D341Med (cell line): ENCODE results near the gene FBXO47.
A peak's percentile ranks its signal among the peaks of the same experiment; 100 is the strongest.

Experiments used
- DNase-seq: peaks from one replicate; pipeline ENCODE4 v3.0.0; 2012; ENCODE audit warnings: low spot score

FBXO47 gene, protein sequence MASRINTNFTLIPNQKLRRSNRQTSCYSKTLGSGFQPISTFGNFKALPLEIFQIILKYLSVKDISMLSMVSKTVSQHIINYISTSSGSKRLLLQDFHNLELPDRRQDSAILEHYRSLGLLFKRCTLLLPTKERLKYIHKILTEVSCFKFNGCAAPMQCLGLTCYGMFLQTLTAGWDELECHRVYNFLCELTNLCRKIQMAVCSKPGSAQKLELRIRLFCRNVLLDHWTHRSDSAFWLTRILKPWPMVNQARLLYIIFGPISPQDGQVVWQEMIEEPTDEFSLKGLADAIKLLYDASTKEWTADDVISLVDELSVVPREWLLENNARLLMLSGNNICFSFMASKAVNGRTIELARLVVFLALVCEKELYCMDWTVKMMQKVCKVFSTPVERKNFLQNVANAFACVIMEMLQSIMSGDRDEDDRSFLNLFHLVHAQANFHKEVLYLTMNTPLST

GRCh38 chr17:38967290-38967738, at the start of gene FBXO47:
TSS of gene FBXO47 (minus strand) at chr17:38967403. CDS start at chr17:38963025, 4,378 bp downstream.
- peak; percentile 41 for DNase-seq

DNA sequence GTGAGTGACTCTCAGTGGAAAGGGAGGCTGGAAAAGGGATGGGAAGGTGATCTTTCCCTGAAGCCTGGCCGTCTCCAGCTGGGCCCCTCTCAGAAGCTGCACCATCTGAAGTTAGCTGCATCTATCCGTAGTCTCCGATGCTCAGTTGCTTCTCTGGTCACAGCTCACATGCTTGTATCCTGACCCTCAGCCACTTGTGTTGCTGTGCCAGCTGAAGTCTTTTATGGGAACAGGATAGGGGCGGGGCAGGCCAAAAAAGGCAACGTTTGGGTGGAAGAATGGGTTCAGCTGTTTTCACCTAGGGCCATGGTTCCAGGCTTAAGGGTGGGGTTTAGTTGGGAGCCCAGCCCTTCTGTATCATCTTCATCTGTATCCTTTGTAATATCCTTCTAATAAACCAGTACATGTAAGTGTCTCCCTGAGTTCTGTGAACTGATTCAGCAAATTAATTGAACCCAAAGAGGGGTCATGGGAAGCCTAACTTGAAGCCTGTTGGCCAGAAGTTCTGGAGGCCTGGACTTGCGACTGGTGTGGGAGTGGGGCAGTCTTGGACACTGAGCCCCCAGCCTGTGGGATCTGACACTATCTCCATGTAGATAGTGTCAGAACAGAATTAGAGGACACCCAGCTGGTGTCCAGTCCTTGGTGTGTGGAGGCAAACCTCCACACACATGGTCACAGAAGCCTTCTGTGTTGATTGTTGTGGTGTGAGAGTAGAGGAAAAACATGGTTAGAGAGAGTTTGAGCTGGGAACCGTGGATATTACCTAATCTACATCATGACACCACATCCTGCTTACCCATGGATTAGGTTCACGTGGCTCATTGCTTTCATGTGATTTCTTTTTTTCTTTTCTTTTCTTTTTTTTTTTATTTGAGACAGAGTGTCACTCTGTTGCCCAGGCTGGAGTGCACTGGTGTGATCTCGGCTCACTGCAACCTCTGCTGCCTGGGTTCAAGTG, 49.3 kb upstream of the FBXO47 start:
- DNase-seq = no peak

DNA sequence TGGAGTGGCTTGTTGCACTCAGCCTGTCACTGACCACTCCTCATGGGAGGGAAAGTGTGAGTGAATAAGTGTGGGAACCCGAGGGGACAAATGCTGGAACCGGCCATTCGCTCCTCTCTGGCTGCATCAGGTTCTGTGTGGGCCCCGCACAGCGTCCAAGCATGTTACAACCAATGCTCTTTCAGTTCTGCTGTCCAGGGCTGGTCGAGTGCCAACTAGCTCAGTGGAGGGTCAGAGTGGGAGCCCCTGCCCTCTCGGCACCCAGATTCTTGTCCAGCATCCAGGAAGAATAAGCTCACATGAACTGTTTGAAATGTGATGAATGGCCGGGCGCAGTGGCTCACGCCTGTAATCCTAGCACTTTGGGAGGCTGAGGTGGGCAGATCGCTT, 48.3 kb upstream of the FBXO47 start:
- no peak for DNase-seq

- DNase-seq = no peak
Observed at GRCh38 chr17:39014795-39015545, 47.8 kb upstream of the FBXO47 start.

DNA sequence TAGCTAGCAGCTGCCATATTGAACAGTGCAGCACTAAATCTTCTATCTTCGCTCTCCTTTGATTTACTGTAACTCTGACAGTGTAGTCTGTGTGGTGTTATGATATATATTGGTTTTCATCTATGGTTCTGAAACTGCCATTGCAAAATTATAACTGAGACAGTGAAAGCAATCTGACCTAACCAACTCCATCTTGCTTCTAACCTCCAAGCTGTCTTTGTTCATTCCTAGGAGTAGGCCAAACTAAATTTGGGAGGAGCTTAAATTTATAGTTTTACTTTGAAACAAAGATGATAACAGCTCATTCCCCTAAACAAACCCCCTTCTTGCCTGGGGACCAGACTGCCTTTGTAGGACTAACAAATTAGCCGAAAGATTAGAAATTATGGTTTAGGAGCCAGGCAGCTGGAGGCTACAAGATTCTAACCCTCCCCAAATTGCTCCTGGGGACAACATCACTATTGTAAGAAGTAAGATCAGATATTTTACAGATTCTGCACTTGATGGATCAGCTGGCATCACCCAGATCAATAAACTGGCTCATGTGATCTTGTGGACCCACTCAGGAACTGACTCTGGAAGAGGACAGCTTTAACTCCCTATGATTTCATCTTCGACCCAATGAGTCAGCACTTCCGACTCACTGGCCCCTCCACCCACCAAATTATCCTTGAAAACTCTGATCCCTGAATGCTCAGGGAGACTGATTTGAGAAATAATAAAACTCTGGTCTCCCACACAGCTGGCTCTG, 47.0 kb upstream of the FBXO47 start:
- no peak for DNase-seq

DNA sequence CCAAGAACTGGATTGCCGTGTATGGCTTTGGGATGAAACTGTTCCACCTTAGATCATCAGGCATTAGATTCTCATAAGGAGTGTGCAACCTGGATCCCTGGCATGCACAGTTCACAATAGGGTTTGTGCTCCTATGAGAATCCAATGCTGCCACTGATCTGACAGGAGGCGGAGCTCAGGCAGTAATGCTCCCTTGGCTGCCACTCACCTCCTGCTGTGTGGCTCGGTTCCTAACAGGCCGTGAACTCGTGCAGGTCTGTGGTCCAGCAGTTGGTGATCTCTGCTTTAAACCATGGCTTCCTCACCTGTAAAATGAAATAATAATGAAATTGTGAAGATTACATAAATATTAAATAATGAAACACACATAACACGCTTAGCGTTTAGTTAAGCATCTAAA, 45.5 kb upstream of the FBXO47 start:
- DNase-seq = no peak

- DNase-seq = no peak
Observed at GRCh38 chr17:39011907-39012468, 44.8 kb upstream of the FBXO47 start.

GRCh38 chr17:39009581-39010001, 42.4 kb upstream of the FBXO47 start:
- DNase-seq = no peak

GRCh38 chr17:39008633-39009032, 41.4 kb upstream of the FBXO47 start:
- DNase-seq = no peak

- DNase-seq = no peak
Observed at GRCh38 chr17:39002991-39003715, 36.0 kb upstream of the FBXO47 start.

GRCh38 chr17:39001703-39002637, 34.8 kb upstream of the FBXO47 start:
- DNase-seq = no peak

GRCh38 chr17:39000021-39000601, 32.9 kb upstream of the FBXO47 start:
- no peak for DNase-seq

DNA sequence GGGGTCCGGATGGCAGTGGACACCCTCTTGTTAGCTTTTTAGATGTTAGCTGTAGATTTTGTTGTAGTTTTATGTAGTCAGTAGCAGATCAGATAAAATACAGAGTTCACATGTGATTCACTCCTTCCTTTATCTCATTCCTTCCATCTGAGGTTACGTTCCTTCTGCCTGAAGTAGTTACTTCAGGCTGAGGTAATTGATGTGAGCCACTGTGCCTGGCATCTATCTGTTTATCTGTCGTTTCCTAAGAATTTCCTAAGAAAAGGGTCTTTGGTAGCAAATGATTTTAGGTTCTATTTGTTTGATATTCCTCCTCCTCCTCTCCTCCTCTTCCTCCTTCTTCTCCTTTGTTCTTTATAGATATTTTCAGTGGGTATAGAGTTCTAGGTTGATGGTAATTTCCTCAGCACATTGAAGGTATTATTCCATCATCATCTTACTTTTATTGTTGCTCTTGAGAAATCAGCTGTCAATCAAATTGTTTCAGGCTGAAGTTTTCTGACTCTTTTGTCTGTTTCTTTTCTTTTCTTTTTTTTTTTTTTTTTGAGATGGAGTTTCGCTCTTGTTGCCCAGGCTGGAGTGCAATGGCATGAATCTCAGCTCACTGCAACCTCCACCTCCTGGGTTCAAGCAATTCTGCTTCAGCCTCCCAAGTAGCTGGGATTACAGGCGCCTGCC, 29.6 kb upstream of the FBXO47 start:
- no peak for DNase-seq

DNA sequence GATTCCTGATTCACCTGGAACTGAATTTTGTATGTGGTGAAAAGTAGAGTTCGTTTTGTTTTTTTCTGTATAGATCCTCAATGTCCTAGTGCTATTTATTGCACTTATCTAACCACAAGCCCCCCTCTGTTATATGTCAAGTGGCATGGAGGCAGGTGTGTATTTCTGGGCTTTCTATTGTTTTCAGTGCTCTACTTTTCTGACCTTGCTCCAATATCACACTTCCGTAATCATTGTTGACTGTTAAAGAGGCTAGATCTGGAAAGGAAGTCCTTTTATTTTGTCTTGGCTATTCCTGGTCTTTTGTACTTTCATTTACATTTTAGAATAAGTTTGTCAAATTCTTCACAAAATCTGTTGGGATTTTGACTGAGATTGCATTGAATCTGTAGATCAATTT, 26.8 kb upstream of the FBXO47 start:
- no peak for DNase-seq

GRCh38 chr17:38984666-38985065, 17.5 kb upstream of the FBXO47 start:
- no peak for DNase-seq

DNA sequence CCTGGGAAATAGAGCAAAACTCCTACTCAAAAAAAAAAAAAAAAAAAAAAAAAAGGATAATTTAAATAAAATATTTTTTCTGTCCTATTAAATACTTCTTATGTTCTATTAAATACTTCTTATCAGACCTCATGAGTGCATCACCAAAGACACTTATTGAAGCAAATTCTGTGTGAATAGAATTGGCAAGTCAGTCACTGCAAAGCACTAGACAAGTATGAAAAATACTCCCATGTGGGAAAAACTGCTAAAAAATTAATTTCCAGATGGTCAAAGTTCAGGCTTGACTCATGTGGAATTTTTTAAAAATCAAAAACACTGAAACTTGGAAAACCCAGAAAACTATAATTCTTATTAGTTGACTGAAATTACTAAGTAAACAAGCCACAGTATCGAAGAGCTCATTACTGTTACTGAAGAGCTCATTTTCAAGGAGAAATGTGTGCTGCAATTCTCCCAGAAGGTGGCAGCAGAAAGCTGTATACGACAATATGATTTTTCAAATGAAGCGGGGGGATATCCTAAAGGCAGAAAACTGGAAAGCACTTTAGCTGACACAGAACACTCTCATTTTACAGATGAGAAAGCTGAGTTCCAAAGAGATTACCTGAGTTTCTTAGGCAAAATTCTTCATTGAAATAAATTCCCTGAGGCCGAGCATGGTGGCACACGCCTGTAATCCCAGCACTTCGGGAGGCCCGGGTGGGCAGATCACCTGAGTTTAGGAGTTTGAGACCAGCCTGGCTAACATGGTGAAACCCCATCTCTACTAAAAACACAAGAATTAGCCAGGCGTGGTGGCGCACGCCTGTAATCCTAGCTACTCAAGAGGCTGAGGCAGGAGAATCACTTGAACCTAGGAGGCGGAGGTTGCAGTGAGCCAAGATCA, 15.9 kb upstream of the FBXO47 start:
- peak; percentile 75 for DNase-seq

DNA sequence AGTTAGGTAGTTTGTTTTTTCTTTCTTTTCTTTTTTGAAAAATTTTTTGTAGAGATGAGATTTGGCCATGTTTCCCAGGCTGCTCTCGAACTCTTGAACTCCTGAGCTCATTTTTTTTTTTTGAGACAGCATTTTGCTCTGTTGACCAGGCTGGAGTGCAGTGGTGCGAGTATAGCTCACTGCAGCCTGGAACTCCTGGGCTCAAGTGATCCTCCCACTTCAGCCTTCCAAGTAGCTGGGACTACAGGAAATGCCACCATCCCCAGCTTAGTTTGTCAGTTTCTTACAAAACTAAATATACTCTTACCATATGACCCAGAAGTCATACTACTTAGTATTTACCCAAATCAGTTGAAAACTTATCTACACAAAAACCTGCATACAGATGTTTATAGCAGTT, 14.4 kb upstream of the FBXO47 start:
- DNase-seq = no peak
